GM12878 (cell line): ENCODE measurements around the gene CLDN10. TPM values are rescaled to one million over a fixed set of nuclear protein-coding genes. Genes with fewer than 3 reads are reported as not detected.

Experiments
- ATAC-seq: fragments of 200-7000 bp; cut with Tn5 transposase; 3 replicates; pipeline ENCODE4 v1.9.1; 2020; ENCODE audit warnings: mild to moderate bottlenecking, moderate library complexity
- BruUV-seq: library from RNA; stranded (reverse); fragments of 400-500 nt; replicated peaks from 2 replicates; lab custom pipeline; 2021; lab: Mats Ljungman, UMichigan
- CTCF ChIA-PET: fragments of 300-600 bp; sonication (Branson Sonifier 250); formaldehyde crosslinking; extraction: SDS; loops from one replicate; lab custom pipeline; 2021; ENCODE audit warnings: inconsistent platforms; lab: Yijun Ruan, JAX
- POLR2A ChIA-PET: fragments of 350-600 bp; formaldehyde crosslinking; extraction: SDS; loops from one replicate; lab custom pipeline; 2021; ENCODE audit warnings: inconsistent platforms; lab: Charles Lee
- RAD21 ChIA-PET: fragments of 300-600 bp; sonication (Branson Sonifier 250); formaldehyde crosslinking; loops from one replicate; lab custom pipeline; 2023; ENCODE audit warnings: antibody characterized with exemption; ENCODE audit not compliant: unreplicated experiment; lab: Charles Lee
- SMC1A ChIA-PET: fragments of 300-600 bp; sonication (Branson Sonifier 250); formaldehyde crosslinking; loops from one replicate; lab custom pipeline; 2023; ENCODE audit not compliant: unreplicated experiment, uncharacterized antibody; lab: Charles Lee
- DNase-seq: peaks from one replicate; pipeline ENCODE4 v3.0.0-alpha.2; 2011; ENCODE audit warnings: low read depth, low spot score
- FAIRE-seq: peaks from 3 replicates; lab custom pipeline; 2011; peaks lifted over from hg19 to GRCh38; lab: Jason Lieb, UNC
- H2AFZ ChIP-seq: 2 replicates; pipeline ENCODE4 v1.6.0; 2011; ENCODE audit warnings: low read depth, low read length, control low read depth; ENCODE audit not compliant: control insufficient read depth
- H3K27ac ChIP-seq: 2 replicates; pipeline ENCODE4 v1.5.1; 2011; ENCODE audit warnings: control low read depth; ENCODE audit not compliant: control insufficient read depth, insufficient read depth
- H3K27me3 ChIP-seq, 2 experiments: replicated peaks in 1 of 2; 2 replicates each; pipeline versions ENCODE4 v1.6.0 to v1.6.1; 2011; ENCODE audit warnings: low read length in 1 of 2; ENCODE audit not compliant: control insufficient read depth in 2 of 2, insufficient read depth in 2 of 2
- H3K36me3 ChIP-seq, 2 experiments: 2 replicates each; pipeline ENCODE4 v1.5.1; 2011; ENCODE audit warnings: low read length in 1 of 2; ENCODE audit not compliant: control insufficient read depth in 2 of 2, insufficient read depth in 2 of 2
- H3K4me1 ChIP-seq: 2 replicates; pipeline ENCODE4 v1.6.1; 2011; ENCODE audit warnings: mild to moderate bottlenecking, low read length, moderate library complexity, mixed read lengths; ENCODE audit not compliant: control insufficient read depth, insufficient read depth
- H3K4me2 ChIP-seq: 2 replicates; pipeline ENCODE4 v1.6.0; 2011; ENCODE audit warnings: control low read depth; ENCODE audit not compliant: control insufficient read depth, insufficient read depth
- H3K4me3 ChIP-seq: fragments of 200-600 bp; sonication (generic); 2 replicates; pipeline ENCODE4 v1.5.1; 2016
- H3K79me2 ChIP-seq: 2 replicates; pipeline ENCODE4 v1.6.0; 2011; ENCODE audit warnings: low read length; ENCODE audit not compliant: control insufficient read depth, insufficient read depth
- H3K9ac ChIP-seq: 2 replicates; pipeline ENCODE4 v1.8.0; 2011; ENCODE audit warnings: low read length, control low read depth, mixed read lengths; ENCODE audit not compliant: control insufficient read depth, insufficient read depth
- H3K9me3 ChIP-seq: replicated peaks from 3 replicates; pipeline ENCODE4 v1.5.1; 2011; ENCODE audit warnings: mild to moderate bottlenecking, low read length; ENCODE audit not compliant: control insufficient read depth, insufficient read depth
- H4K20me1 ChIP-seq: 2 replicates; pipeline ENCODE4 v1.6.0; 2011; ENCODE audit not compliant: control insufficient read depth, insufficient read depth
- ASH2L ChIP-seq: fragments of 300-600, 200-600 bp; sonication (generic); IDR thresholded peaks from 2 replicates; pipeline ENCODE4 v1.6.1; 2017; ENCODE audit warnings: low read depth, mild to moderate bottlenecking, borderline replicate concordance
- ELK1 ChIP-seq: IDR thresholded peaks from 2 replicates; pipeline ENCODE4 v1.6.1; 2012; ENCODE audit warnings: low read depth, low read length, improper control_type of control experiment
- EP300 ChIP-seq, 2 experiments: fragments of 150-350 bp in 1 of 2; IDR thresholded peaks; 2 replicates each; pipeline ENCODE4 v1.6.1; 2011 to 2012; ENCODE audit warnings: low read depth in 2 of 2, low read length in 2 of 2, borderline replicate concordance in 1 of 2, improper control_type of control experiment in 1 of 2, inconsistent platforms in 1 of 2; ENCODE audit not compliant: control insufficient read depth in 1 of 2
- HCFC1 ChIP-seq: fragments of 150-350 bp; IDR thresholded peaks from 2 replicates; pipeline ENCODE4 v1.6.1; 2014; ENCODE audit warnings: low read length
- HDAC6 ChIP-seq: fragments of 200-600 bp; sonication (generic); IDR thresholded peaks from one replicate; pipeline ENCODE4 v1.8.0; 2017; ENCODE audit warnings: antibody characterized with exemption; ENCODE audit not compliant: unreplicated experiment
- IKZF2 ChIP-seq, 2 experiments: fragments of 450-650 bp; IDR thresholded peaks; 2 replicates each; pipeline ENCODE4 v1.6.1; 2017; ENCODE audit warnings: mild to moderate bottlenecking in 2 of 2, moderate library complexity in 2 of 2
- MTA3 ChIP-seq: IDR thresholded peaks from 2 replicates; pipeline ENCODE4 v1.6.1; 2012; ENCODE audit warnings: low read length, inconsistent platforms, borderline replicate concordance
- PAX5 ChIP-seq: IDR thresholded peaks from 2 replicates; pipeline ENCODE4 v1.6.1; 2011; ENCODE audit warnings: low read depth, low read length, borderline replicate concordance
- POLR2A ChIP-seq: IDR thresholded peaks from 2 replicates; pipeline ENCODE4 v1.6.1; 2011; ENCODE audit warnings: low read depth, mild to moderate bottlenecking, low read length
- SIX5 ChIP-seq: IDR thresholded peaks from 2 replicates; pipeline ENCODE4 v1.6.1; 2011; ENCODE audit warnings: mild to moderate bottlenecking, low read depth, low read length, moderate library complexity; ENCODE audit not compliant: severe bottlenecking
- TCF12 ChIP-seq: IDR thresholded peaks from 2 replicates; pipeline ENCODE4 v1.6.1; 2011; ENCODE audit warnings: low read depth, mild to moderate bottlenecking, low read length
- YY1 ChIP-seq: IDR thresholded peaks from 2 replicates; pipeline ENCODE4 v1.6.1; 2011; ENCODE audit warnings: low read depth, mild to moderate bottlenecking, low read length
- ZNF217 ChIP-seq: fragments of 450-650 bp; IDR thresholded peaks from 2 replicates; pipeline ENCODE4 v1.6.1; 2017; ENCODE audit warnings: antibody characterized with exemption, mild to moderate bottlenecking
- ZSCAN29 ChIP-seq: fragments of 450-650 bp; IDR thresholded peaks from 2 replicates; pipeline ENCODE4 v1.6.1; 2017; ENCODE audit warnings: mild to moderate bottlenecking, moderate library complexity
- WGBS: methylation state at CpG from one replicate; pipeline ENCODE4 v1.1.6; 2016; ENCODE audit warnings: low lambda C conversion rate; ENCODE audit not compliant: insufficient replicate concordance, insufficient coverage; ENCODE audit errors: missing lambda C conversion rate; 5-methylcytosine and 5-hydroxymethylcytosine counted together
- in situ Hi-C: fragments of 300-500 bp; cut with MboI; formaldehyde crosslinking; loops from 9 replicates; pipeline ENCODE4 v1.14.3; 2018; ENCODE audit warnings: mixed read lengths
- intact Hi-C: fragments of 100-400 bp; cut with micrococcal nuclease; formaldehyde crosslinking; loops from one replicate; pipeline ENCODE4 v1.14.2; 2022; ENCODE audit not compliant: unreplicated experiment
- polyA plus RNA-seq, 11 experiments: library from polyadenylated mRNA; depleted of rRNA in 4 of 11; unstranded in 6 of 11; stranded (reverse) in 5 of 11; fragments of >200 nt; fragmentation: Nextera tagmentation in 4 of 11; fragmentation: Illumina TruSeq in 1 of 11; extraction: Ambion mirVana in 4 of 11; extraction: Trizol in 1 of 11; gene quantifications; 1 replicate in 1 of 11; 2 replicates in 10 of 11; pipeline versions ENCODE4 v1.2.1 to v1.2.3, GENCODE V29; 2011 to 2016; ENCODE audit warnings: inconsistent platforms in 2 of 11, missing spikeins in 2 of 11, low read depth in 1 of 11
- total RNA-seq, 4 experiments: library from RNA; depleted of rRNA in 3 of 4; stranded (reverse); fragments of >200 nt in 3 of 4; fragmentation: Illumina TruSeq in 1 of 4; extraction: Trizol in 1 of 4; gene quantifications; 2 replicates each; pipeline versions ENCODE4 v1.2.1 to v1.2.3, GENCODE V29; 2013 to 2021
- TF ChIP-seq, protein P1 (sequence below): fragments of 450-650 bp; IDR thresholded peaks from 2 replicates; pipeline ENCODE4 v1.6.1; 2016; ENCODE audit warnings: mild to moderate bottlenecking
- TF ChIP-seq, protein P2 (sequence below): IDR thresholded peaks from 2 replicates; pipeline ENCODE4 v1.6.1; 2011; ENCODE audit warnings: mild to moderate bottlenecking, low read depth, low read length, moderate library complexity; ENCODE audit not compliant: insufficient replicate concordance

The CLDN10 gene
- total and polyA plus RNA-seq, 10 of the 15 experiments (the other 5 are each of a cell fraction or from before 2014, with no cell fraction given), result not detected

DNA sequence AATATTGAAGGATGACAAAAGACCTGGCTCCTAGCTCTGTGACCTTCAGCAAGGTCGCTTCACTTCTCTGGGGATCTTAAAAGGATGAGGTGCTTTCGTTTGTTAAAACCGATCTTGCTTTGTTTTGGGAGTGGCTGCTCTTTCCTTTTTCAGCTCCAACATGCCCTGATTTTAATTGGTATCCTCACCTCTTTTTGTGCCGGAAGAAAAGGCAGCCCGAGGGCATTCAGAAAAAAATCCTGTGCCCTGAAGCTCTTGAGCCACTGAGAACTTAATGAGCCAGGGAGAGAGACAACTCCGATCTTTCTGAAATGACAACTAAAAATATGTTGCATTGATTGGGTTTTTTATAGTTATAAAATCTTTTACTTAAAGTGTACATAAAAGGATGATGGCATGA, 19.4 kb downstream of the CLDN10 start:
- in situ Hi-C loops (no loop called here), intact Hi-C loops (no loop called here)
- ChIA-PET CTCF (interaction anchor here (1.0 to 2.2 kb wide), 3 partner anchors 8 to 52 kb away, joined by 3 to 6 read pairs (median 3); no protein-coding TSS in a partner anchor), POLR2A (no interaction called here), RAD21 (no interaction called here), SMC1A (no interaction called here)
- no peaks in the 10 kb centered on the region for H4K20me1 ChIP-seq
- 70% methylated on average over 6 of the region's 6 CpGs for WGBS
- H2AFZ ChIP-seq, result no peak overlapping the region
- no TSS peak for BruUV-seq
- DNase-seq (no peak), ATAC-seq (no peak), FAIRE-seq (no peak)
- H3K27ac ChIP-seq, result no peak overlapping the region
- H3K4me2 ChIP-seq, result no peak overlapping the region
- no peaks in the 10 kb centered on the region for H3K4me1 ChIP-seq
- H3K36me3 ChIP-seq, result no peaks in the 10 kb centered on the region
- 0 out of 4 replicates have a peak, but pooled peaks cover 0 to 1% of the 10 kb centered on the region in 2 experiments for H3K27me3 ChIP-seq
- no peaks in the 10 kb centered on the region for H3K9me3 ChIP-seq
- H3K79me2 ChIP-seq, result no peaks in the 10 kb centered on the region
- H3K4me3 ChIP-seq, result no peak overlapping the region
- TF ChIP-seq HCFC1, result no peak
- no peak for TF ChIP-seq MTA3
- no peak for TF ChIP-seq HDAC6
- TF ChIP-seq, all 136 proteins: peak for 0
- H3K9ac ChIP-seq, result no peak overlapping the region

DNA sequence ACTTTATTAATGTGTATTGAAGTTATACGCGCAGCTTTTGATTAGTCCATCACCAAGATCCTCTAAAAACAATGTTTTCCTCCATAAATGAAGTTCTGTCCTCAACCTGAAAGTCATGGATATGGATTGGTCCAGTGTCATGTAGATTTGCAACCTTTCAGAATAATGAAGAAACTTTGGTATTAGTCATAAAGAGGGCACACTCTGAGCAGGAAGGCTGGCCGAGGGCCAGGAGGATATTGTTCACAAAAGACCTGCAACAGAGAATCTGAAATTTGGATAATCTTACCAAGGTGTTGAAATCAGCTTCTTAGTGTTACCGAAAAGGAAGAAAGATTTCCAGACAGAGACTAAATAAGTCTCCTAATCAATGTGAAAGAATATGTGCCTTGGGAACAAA, 20.7 kb downstream of the CLDN10 start:
- Histone ChIP-seq H3K9ac (no peak overlapping the region), H3K4me2 (no peak overlapping the region), H3K36me3 (no peaks in the 10 kb centered on the region), H3K79me2 (no peaks in the 10 kb centered on the region), H3K4me3 (no peak overlapping the region), H3K27ac (no peak overlapping the region), H2AFZ (no peak overlapping the region), H4K20me1 (no peaks in the 10 kb centered on the region), H3K4me1 (no peaks in the 10 kb centered on the region), H3K9me3 (no peaks in the 10 kb centered on the region), H3K27me3 (0 out of 4 replicates have a peak, but pooled peaks cover 0 to 1% of the 10 kb centered on the region in 2 experiments)
- ChIA-PET RAD21 (no interaction called here), SMC1A (no interaction called here), CTCF (interaction anchor here (1.1 to 2.2 kb wide), 2 partner anchors 9 to 51 kb away, joined by 3 to 6 read pairs; no protein-coding TSS in a partner anchor), POLR2A (no interaction called here)
- in situ Hi-C loops (no loop called here), intact Hi-C loops (no loop called here)
- DNase-seq (no peak), ATAC-seq (no peak), FAIRE-seq (no peak)
- 60% methylated on average over 4 of the region's 4 CpGs for WGBS
- no TSS peak for BruUV-seq
- no peak for TF ChIP-seq ZSCAN29
- no peak for TF ChIP-seq MTA3
- TF ChIP-seq ASH2L, result no peak
- no peak for TF ChIP-seq ELK1
- TF ChIP-seq ZNF217, result no peak
- TF ChIP-seq POLR2A, result no peak
- no peak for TF ChIP-seq IKZF2 (IDR thresholded peaks at IDR 0.05)
- no peak for TF ChIP-seq YY1
- TF ChIP-seq TCF12, result no peak
- TF ChIP-seq SIX5, result no peak
- TF ChIP-seq PAX5, result no peak
- TF ChIP-seq, protein P1, sequence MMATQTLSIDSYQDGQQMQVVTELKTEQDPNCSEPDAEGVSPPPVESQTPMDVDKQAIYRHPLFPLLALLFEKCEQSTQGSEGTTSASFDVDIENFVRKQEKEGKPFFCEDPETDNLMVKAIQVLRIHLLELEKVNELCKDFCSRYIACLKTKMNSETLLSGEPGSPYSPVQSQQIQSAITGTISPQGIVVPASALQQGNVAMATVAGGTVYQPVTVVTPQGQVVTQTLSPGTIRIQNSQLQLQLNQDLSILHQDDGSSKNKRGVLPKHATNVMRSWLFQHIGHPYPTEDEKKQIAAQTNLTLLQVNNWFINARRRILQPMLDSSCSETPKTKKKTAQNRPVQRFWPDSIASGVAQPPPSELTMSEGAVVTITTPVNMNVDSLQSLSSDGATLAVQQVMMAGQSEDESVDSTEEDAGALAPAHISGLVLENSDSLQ, result no peak
- no peak for TF ChIP-seq EP300 (IDR thresholded peaks at IDR 0.05; ENCODE audit: borderline replicate concordance in 1 of 2, control insufficient read depth in 1 of 2, low read depth in 2 of 2, low read length in 2 of 2)
- TF ChIP-seq, protein P2, sequence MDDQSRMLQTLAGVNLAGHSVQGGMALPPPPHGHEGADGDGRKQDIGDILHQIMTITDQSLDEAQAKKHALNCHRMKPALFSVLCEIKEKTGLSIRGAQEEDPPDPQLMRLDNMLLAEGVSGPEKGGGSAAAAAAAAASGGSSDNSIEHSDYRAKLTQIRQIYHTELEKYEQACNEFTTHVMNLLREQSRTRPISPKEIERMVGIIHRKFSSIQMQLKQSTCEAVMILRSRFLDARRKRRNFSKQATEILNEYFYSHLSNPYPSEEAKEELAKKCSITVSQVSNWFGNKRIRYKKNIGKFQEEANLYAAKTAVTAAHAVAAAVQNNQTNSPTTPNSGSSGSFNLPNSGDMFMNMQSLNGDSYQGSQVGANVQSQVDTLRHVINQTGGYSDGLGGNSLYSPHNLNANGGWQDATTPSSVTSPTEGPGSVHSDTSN, result no peak
